OCI-LY7 (cell line): ENCODE measurements around the gene TXNDC12.

Source experiments
- CTCF ChIP-seq: fragments of 200-600 bp; sonication (generic); conservative IDR thresholded peaks from 2 replicates; pipeline ENCODE4 v1.5.1; 2014; ENCODE audit warnings: mild to moderate bottlenecking, antibody characterized with exemption, low read length, moderate library complexity, mixed read lengths
- EZH2phosphoT487 ChIP-seq: fragments of 200-600 bp; sonication (generic); IDR thresholded peaks from 2 replicates; pipeline ENCODE4 v1.6.1; 2018; ENCODE audit warnings: low read depth, borderline replicate concordance, mild to moderate bottlenecking, mixed run types, antibody characterized with exemption, low read length, moderate library complexity, mixed read lengths

- TF ChIP-seq EZH2phosphoT487 (no peak), CTCF (no peak)
These were observed 51.1 kb downstream of the TXNDC12 start for GRCh38 chr1:52003877-52004276.
